ENCODE measurements around the gene AP5S1.
A peak's percentile ranks its signal among the peaks of the same experiment; 100 is the strongest.
"Not testable (repeated sequence)": the region's sequence is repeated elsewhere in the genome, so short reads cannot be mapped to it uniquely, and the experiment has no call there.

Gene AP5S1, protein sequence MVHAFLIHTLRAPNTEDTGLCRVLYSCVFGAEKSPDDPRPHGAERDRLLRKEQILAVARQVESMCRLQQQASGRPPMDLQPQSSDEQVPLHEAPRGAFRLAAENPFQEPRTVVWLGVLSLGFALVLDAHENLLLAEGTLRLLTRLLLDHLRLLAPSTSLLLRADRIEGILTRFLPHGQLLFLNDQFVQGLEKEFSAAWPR

DNA sequence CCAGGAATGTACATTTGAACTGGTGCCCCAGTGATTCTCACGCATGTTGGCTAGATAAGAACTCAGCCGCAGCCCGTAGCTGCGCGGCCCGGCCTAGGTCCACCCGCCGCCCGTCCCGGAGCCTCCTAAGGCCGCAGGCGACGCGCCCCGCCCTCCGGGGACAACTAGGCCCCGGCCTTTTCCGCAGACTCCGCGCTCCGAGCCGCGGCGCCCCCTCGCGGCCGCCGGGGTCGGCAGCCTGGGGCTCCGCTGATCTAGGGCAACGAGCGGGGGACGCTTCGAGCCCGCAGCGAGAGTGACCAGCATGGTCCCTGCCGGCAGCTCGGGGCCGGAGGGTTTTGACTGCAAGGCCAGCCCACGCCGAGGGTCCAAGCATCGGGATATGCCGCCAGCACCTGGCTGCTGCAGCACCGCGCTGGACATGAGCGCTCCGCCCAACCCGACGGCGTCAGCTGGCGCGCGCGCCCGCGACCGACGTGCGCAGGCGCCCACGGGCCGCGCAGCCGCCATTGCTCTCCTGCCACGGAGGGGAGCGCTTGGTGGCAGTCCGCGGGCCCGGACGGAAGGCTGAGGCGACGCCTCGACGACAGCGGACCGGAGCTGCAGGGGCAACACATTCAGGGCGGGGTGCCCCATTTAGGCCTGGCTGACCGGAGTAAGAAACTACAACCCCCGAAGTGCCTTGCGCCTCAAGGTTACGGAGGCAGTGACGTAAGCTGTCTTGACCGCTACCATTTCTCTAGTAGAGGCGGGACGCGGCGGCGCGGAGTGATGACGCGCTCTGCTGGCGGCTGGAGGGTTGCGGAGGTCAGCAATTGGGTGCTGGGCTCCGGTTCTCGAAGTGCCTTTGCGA is at the start of gene AP5S1:
TSS of gene AP5S1 (plus strand) at position 500 of the 853 bp plus-strand sequence. CDS start 1,571 bp downstream, outside the sequence.
- peak; percentile 88 for DNase-seq

GRCh38 chr20:3771552-3772058 is 48.7 kb upstream of the AP5S1 start:
- no peak for DNase-seq

- DNase-seq, result no peak
Observed at GRCh38 chr20:3775457-3776108, 44.8 kb upstream of the AP5S1 start.

DNA sequence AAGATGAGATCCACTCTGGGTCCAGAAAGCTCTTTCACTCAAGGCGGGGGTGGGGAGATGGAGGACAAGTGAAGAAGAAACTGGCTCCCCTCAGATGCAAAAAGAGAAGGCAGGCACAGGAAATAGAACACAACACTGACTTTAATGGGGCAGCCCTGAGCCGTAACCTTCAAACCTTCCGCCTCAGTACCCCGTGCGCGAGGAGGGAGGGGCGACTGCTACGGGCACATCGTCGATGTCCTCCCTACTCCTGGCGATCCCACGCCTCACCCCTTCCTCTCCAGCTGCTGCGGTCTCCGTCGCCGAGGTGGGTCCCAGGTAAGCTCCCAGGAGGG is 43.0 kb upstream of the AP5S1 start:
- DNase-seq, result no peak

GRCh38 chr20:3777716-3778629 is 42.4 kb upstream of the AP5S1 start:
- DNase-seq, result peak; percentile 44

DNA sequence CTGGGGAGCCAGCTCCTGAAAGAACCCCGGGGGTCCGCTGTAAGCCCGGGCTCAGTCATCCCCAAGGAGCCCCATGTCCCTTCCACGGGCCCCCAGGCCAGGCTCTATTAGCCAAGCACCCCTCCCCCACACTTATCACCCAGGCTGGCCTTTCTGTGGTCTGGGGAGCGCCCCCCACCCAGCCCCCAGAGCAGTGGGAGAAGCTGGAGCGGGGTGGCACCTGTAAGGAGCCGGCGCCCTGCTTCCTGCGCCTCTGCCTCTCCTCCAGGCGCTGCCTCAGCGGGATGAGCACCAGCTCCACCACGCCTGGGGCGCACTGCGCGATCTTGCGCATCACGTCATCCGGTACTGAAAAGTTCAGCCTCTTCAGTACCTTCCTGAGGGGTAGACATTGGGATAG is 41.4 kb upstream of the AP5S1 start:
- no peak for DNase-seq

DNA sequence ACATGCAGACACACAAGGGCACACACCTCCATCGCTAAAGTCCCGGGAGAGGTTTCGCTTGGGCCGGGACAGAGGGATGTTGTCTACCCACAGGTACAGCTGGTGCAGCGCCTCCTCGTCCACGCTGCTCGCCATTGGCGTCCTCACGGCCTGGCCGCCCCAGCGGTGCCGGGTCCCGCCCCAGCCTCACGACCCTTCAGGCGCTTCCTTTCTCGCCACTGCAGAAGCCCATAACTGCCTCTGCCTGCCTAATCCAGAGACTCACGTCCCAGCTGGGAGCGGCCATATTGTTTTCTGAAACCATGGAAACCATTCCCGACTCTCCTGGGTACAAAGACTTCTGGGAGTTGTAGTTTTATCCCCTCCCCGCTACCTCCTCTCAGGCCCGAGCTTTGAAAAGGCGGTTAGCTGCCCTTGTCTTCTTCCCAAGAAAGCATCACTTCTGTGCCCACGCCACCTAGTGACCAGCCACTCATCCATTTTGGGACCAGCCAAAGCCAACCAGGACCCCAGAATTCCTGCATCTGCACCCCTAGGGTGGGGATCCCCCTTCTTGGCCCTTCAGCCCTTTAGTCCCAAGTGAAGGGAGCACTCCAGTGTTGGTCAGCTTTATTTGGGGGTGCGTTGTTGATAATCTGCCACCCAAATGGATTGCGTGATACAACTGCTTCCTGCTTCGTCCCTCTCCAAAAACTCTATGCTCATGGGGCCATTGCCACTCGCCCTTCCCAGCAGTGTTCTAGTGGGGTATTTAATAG is 39.0 kb upstream of the AP5S1 start, which contains the start of gene SPEF1:
TSS of gene SPEF1 (minus strand) at position 296 of the 758 bp plus-strand sequence. CDS start at position 135, 161 bp downstream.
- DNase-seq, result no peak

DNA sequence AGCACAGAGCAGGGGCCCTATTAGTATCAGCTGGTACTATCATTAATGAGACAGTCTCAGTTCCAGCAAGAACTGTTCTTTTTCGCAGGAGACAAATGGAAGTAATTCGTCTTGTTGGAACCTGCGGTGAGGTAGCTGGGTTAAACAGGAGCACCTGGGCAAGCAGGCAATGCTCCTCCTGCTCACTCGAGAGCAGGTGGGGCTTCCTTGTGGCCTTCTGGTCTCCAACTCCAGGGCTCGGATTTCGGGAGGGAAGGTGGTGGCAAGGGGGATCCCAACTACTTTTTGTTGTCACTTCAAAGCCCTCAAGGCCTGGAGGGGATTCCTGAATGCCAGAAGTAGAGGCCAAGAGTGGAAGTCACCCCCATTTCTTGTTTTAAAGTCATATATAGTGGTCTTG is 37.8 kb upstream of the AP5S1 start:
- no peak for DNase-seq

DNA sequence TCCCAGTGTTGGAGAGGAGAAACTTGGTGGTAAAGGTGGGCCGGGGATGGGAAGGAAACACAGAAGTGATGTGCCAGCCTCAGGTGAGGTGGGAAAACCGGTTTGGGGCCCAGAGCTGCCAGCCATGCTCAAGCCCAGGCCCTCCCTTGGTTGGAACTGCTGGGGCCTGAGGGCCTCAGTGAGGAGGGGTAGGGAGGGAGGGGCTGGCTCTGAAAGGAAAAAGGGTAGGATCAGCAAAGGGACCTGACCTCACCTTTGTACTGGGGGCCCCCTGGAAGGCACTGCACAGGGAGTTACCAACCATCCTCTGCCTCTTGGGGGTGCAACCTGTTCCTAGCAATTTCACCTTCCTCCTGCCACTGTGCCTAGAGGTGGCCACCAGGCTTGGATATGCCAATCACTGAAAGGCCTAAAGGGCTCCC is 37.3 kb upstream of the AP5S1 start:
- DNase-seq, result no peak

GRCh38 chr20:3783511-3784195 is 36.7 kb upstream of the AP5S1 start:
- no peak for DNase-seq

DNA sequence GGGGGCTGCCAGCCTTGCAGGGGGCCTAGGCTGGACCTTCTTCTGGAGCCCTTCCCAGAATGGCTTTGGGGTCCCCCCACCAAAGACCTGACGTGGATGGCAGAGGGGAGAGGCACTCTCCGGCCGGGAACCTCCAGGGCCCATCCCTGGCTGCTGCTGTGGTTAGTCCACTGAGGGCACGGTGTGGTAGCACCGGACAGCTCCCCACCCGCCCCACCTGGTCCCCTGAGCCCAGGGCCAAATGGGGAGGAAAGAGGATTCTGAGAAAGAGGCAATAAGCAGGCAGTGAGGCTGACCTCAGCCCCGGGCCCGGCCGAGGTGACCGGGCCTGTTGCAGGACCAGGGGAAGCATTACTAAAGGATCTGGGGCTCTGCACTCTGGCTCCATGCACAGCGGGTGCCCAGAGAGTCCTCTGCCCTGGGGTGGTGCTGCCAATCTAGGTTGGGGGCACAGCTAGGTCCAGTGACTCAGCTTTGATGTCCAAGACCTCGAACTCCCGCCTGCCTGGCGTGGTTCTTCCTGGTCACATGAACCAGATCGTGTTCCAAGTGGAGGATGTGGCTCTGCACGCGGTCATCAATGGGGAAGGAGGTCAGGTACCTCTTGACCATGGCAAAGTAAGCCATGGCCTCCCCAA is 36.0 kb upstream of the AP5S1 start:
- no peak for DNase-seq

GRCh38 chr20:3784863-3785239 is 35.5 kb upstream of the AP5S1 start:
- DNase-seq, result no peak

GRCh38 chr20:3785240-3786125 is 34.9 kb upstream of the AP5S1 start:
- no peak for DNase-seq

GRCh38 chr20:3786126-3786484 is 34.2 kb upstream of the AP5S1 start:
- DNase-seq, result no peak

DNA sequence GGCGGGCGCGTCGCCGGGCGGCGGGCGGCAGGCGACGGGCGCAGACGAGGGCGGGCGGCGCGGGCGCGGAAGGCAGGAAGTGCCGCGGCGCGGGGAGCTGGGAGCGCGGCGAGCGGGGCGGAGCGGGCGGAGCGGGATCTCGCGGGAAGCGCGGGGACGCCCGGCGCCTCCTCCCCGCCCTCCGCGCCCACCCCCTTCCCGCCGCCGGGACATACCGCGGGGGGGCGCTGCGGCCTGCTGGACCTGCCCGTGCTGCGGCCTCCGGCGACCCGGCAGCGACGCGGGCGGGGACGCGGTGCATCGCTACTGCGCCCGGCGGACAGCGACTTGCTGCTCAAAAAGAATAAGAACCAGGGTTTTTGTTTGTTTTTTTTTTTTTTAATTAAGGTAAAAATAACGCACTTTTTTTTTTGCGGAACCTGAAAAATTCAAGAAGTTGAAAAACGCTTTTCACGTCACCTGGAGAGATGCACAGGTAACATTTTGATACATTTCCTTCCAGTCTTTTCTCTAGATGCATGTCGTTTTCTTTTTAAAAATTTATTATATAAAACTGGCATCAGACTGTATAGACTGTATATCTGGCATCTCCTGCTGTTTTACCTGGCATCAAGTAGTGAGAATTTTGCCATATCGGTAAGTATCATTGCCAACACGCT is 33.6 kb upstream of the AP5S1 start, which contains the start of gene CENPB:
TSS of gene CENPB (minus strand) at position 76 of the 659 bp plus-strand sequence. CDS start 257 bp downstream, outside the sequence.
- DNase-seq, result peak; percentile 90

GRCh38 chr20:3787324-3788014 is 32.9 kb upstream of the AP5S1 start:
- no peak for DNase-seq

DNA sequence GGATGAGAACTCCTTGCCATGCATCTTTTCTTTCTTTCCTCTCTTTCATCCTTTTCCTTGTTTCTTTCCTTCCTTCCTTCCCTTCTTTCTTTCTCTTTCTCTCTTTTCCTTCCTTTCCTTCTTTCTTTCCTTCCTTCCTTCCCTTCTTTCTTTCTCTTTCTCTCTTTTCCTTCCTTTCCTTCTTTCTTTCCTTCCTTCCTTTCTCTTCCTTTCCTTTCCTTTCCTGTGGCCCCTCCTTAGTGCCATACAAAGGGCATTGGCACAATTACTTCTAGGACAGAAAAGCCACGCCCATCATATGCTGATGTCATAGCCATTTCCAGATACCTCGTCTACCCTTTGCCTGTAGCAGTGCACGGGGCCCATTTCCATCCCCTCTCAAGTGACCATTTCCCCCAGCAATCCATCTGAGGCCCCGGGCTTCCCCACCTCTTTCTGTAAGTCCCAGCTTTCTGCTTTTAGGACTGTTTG is 31.6 kb upstream of the AP5S1 start:
- DNase-seq, result no peak

GRCh38 chr20:3789201-3789600 is 31.1 kb upstream of the AP5S1 start:
- DNase-seq, result not testable (repeated sequence)
